Astrocyte of the cerebellum (primary cell): ENCODE results near the gene ZNF524.

Source experiments
- DNase-seq: peaks from one replicate; pipeline ENCODE4 v3.0.0-alpha.2; 2011; ENCODE audit warnings: low read depth
- H3K4me3 ChIP-seq: 2 replicates; pipeline ENCODE4 v1.5.1; 2011; ENCODE audit warnings: mild to moderate bottlenecking, low read depth, low read length, moderate library complexity
- in situ Hi-C: cut with HindIII; loops from 2 replicates; pipeline ENCODE4 v1.10.0; 2017; ENCODE audit warnings: low sequenced_read_pairs
- TF ChIP-seq, protein P1 (sequence below): IDR thresholded peaks from 2 replicates; pipeline ENCODE4 v1.5.1; 2012; ENCODE audit warnings: low read length, low read depth, moderate library complexity, mild to moderate bottlenecking; ENCODE audit errors: missing control alignments

The ZNF524 gene

GRCh38 chr19:55601084-55601483, 996 bp downstream of the ZNF524 start:
- in situ Hi-C loops, result loop anchor here (10.0 to 25.0 kb wide), 2 partner anchors 246 to 1139 kb away; partner anchors contain the start of genes CDC42EP5, COX6B2 and LENG9
- TF ChIP-seq, protein P1, sequence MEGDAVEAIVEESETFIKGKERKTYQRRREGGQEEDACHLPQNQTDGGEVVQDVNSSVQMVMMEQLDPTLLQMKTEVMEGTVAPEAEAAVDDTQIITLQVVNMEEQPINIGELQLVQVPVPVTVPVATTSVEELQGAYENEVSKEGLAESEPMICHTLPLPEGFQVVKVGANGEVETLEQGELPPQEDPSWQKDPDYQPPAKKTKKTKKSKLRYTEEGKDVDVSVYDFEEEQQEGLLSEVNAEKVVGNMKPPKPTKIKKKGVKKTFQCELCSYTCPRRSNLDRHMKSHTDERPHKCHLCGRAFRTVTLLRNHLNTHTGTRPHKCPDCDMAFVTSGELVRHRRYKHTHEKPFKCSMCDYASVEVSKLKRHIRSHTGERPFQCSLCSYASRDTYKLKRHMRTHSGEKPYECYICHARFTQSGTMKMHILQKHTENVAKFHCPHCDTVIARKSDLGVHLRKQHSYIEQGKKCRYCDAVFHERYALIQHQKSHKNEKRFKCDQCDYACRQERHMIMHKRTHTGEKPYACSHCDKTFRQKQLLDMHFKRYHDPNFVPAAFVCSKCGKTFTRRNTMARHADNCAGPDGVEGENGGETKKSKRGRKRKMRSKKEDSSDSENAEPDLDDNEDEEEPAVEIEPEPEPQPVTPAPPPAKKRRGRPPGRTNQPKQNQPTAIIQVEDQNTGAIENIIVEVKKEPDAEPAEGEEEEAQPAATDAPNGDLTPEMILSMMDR, result no peak
- DNase-seq, result no peak
- H3K4me3 ChIP-seq, result peak overlapping the region; percentile 80

DNA sequence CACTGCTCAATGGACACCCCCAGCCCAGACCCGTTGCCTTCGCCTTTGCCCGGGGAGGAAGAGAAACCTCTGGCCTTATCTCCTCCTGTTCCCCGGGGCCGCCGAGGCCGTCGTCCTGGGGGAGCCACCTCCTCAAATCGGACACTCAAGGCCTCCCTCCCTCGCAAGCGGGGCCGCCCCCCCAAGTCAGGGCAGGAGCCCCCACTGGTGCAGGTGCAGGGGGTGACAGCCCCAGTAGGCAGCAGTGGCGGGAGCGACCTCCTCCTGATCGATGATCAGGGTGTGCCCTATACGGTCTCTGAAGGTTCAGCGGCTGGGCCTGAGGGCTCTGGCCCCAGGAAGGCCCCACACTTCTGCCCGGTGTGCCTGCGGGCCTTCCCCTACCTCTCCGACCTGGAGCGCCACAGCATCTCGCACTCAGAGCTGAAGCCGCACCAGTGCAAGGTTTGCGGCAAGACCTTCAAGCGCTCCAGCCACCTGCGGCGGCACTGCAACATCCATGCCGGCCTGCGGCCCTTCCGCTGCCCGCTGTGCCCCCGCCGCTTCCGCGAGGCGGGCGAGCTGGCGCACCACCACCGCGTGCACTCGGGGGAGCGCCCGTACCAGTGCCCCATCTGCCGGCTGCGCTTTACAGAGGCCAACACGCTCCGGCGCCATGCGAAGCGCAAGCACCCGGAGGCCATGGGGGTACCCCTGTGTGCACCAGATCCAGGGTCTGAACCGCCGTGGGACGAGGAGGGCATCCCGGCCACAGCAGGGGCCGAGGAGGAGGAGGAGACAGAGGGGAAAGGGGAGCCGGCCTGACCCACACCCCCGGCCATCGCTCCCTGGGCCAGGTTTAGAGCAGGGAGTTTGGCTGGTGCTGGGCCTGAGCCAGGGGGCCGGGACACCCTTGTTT, 2.3 kb downstream of the ZNF524 start:
- TF ChIP-seq, protein P1, result no peak
- DNase-seq, result no peak
- H3K4me3 ChIP-seq, result no peak overlapping the region
- in situ Hi-C loops, result loop anchor here (10.0 to 25.0 kb wide), 2 partner anchors 248 to 1140 kb away; partner anchors contain the start of genes CDC42EP5, COX6B2 and LENG9

GRCh38 chr19:55603115-55603514, 3.0 kb downstream of the ZNF524 start:
- DNase-seq, result no peak
- in situ Hi-C loops, result loop anchor here (10.0 to 25.0 kb wide), 2 partner anchors 248 to 1141 kb away; partner anchors contain the start of genes CDC42EP5, COX6B2 and LENG9
- no peak overlapping the region for H3K4me3 ChIP-seq
- TF ChIP-seq, protein P1, result no peak

GRCh38 chr19:55603581-55604292, 3.6 kb downstream of the ZNF524 start:
- no peak overlapping the region for H3K4me3 ChIP-seq
- no peak for DNase-seq
- in situ Hi-C loops, result loop anchor here (10.0 to 25.0 kb wide), 2 partner anchors 249 to 1141 kb away; partner anchors contain the start of genes CDC42EP5, COX6B2 and LENG9
- TF ChIP-seq, protein P1, result no peak

- DNase-seq, result peak; percentile 93
- H3K4me3 ChIP-seq, result peak overlapping the region; percentile 93
- in situ Hi-C loops, result loop anchor here (10.0 to 25.0 kb wide), 2 partner anchors 250 to 1143 kb away; partner anchors contain the start of genes CDC42EP5, COX6B2 and LENG9
- TF ChIP-seq, protein P1, result no peak
Measured at GRCh38 chr19:55605207-55605636, 5.1 kb downstream of the ZNF524 start.
